CD14-positive monocyte (primary cell): ENCODE measurements around the gene HYAL1. TPM values are rescaled to one million over a fixed set of nuclear protein-coding genes. Genes with fewer than 3 reads are reported as not detected.
A peak's percentile ranks its signal among the peaks of the same experiment; 100 is the strongest.

Experiments used
- DNase-seq, 3 donors: peaks; one replicate each; pipeline ENCODE4 v3.0.0-alpha.2; 2011 to 2022
- H2AFZ ChIP-seq: 2 replicates; pipeline ENCODE4 v1.6.0; 2012; ENCODE audit warnings: mild to moderate bottlenecking, low read depth, low read length, inconsistent platforms; ENCODE audit not compliant: insufficient read depth, poor library complexity, severe bottlenecking
- H3K27ac ChIP-seq, 2 donors: 1 replicate in 1 of 2; 2 replicates in 1 of 2; pipeline ENCODE4 v1.5.1; 2012 to 2013; ENCODE audit warnings: low read length in 2 of 2, control low read depth in 1 of 2, inconsistent platforms in 1 of 2, low read depth in 1 of 2, mild to moderate bottlenecking in 1 of 2
- H3K27me3 ChIP-seq, 2 donors: one replicate each; pipeline versions ENCODE4 v1.6.0 to v1.6.1; 2011 to 2013; ENCODE audit warnings: low read length in 2 of 2; ENCODE audit not compliant: control insufficient read depth in 2 of 2, insufficient read depth in 2 of 2
- H3K36me3 ChIP-seq, 2 donors: replicated peaks in 1 of 2; 1 replicate in 1 of 2; 2 replicates in 1 of 2; pipeline versions ENCODE4 v1.5.1 to v1.6.1; 2012 to 2013; ENCODE audit warnings: low read length in 2 of 2, control low read depth in 1 of 2, inconsistent platforms in 1 of 2, mild to moderate bottlenecking in 1 of 2; ENCODE audit not compliant: insufficient read depth in 2 of 2, control insufficient read depth in 1 of 2
- H3K4me1 ChIP-seq, 2 donors: 1 replicate in 1 of 2; 2 replicates in 1 of 2; pipeline versions ENCODE4 v1.5.1 to v1.6.1; 2012 to 2013; ENCODE audit warnings: low read length in 2 of 2, control low read depth in 1 of 2, inconsistent platforms in 1 of 2, mild to moderate bottlenecking in 1 of 2, moderate library complexity in 1 of 2; ENCODE audit not compliant: insufficient read depth in 2 of 2, control insufficient read depth in 1 of 2
- H3K4me2 ChIP-seq: replicated peaks from 2 replicates; pipeline ENCODE3; 2012; ENCODE audit warnings: low read length, moderate library complexity, mild to moderate bottlenecking; ENCODE audit not compliant: poor library complexity, severe bottlenecking; ENCODE audit errors: extremely low read depth
- H3K4me3 ChIP-seq, 3 experiments: fragments of 200-600 bp in 1 of 3; sonication (generic) in 1 of 3; replicated peaks in 1 of 3; 1 replicate in 2 of 3; 2 replicates in 1 of 3; pipeline ENCODE4 v1.5.1; 2011 to 2013; ENCODE audit warnings: low read length in 3 of 3, mild to moderate bottlenecking in 3 of 3, control low read depth in 2 of 3, low read depth in 2 of 3, inconsistent platforms in 1 of 3, moderate library complexity in 1 of 3
- H3K79me2 ChIP-seq: 2 replicates; pipeline ENCODE4 v1.6.0; 2012; ENCODE audit warnings: mild to moderate bottlenecking, control low read depth, inconsistent platforms, low read length, moderate library complexity; ENCODE audit not compliant: insufficient read depth
- H3K9ac ChIP-seq: 2 replicates; pipeline ENCODE4 v1.6.0; 2017; ENCODE audit warnings: low read length, mild to moderate bottlenecking; ENCODE audit not compliant: insufficient read depth, poor library complexity, severe bottlenecking
- H3K9me3 ChIP-seq, 2 donors: replicated peaks in 1 of 2; 1 replicate in 1 of 2; 2 replicates in 1 of 2; pipeline versions ENCODE4 v1.5.1 to v1.6.1; 2012 to 2013; ENCODE audit warnings: low read length in 2 of 2, control low read depth in 1 of 2; ENCODE audit not compliant: control insufficient read depth in 1 of 2, insufficient read depth in 1 of 2
- H4K20me1 ChIP-seq: 2 replicates; pipeline ENCODE4 v1.6.0; 2012; ENCODE audit warnings: mild to moderate bottlenecking, low read length, control low read depth, moderate library complexity; ENCODE audit not compliant: insufficient read depth
- H3K27ac Mint-ChIP-seq, 7 donors: one replicate each; pipeline ENCODE4 v1.8.0; 2020; ENCODE audit warnings: mild to moderate bottlenecking in 7 of 7, mixed read lengths in 7 of 7, moderate library complexity in 6 of 7, inconsistent platforms in 2 of 7
- H3K27me3 Mint-ChIP-seq, 3 donors: one replicate each; pipeline ENCODE4 v1.8.0; 2021 to 2022; ENCODE audit warnings: low read depth in 3 of 3, mild to moderate bottlenecking in 3 of 3, mixed read lengths in 3 of 3, moderate library complexity in 3 of 3, inconsistent platforms in 1 of 3
- H3K36me3 Mint-ChIP-seq, 2 donors: one replicate each; pipeline ENCODE4 v1.8.0; 2020; ENCODE audit warnings: mixed read lengths in 2 of 2, inconsistent platforms in 1 of 2, mild to moderate bottlenecking in 1 of 2
- H3K4me1 Mint-ChIP-seq: one replicate; pipeline ENCODE4 v1.8.0; 2020; ENCODE audit warnings: mild to moderate bottlenecking, mixed read lengths
- H3K4me3 Mint-ChIP-seq, 2 donors: one replicate each; pipeline ENCODE4 v1.8.0; 2020; ENCODE audit warnings: mild to moderate bottlenecking in 2 of 2, mixed read lengths in 2 of 2, moderate library complexity in 1 of 2
- H3K9me3 Mint-ChIP-seq, 7 donors: one replicate each; pipeline ENCODE4 v1.8.0; 2020 to 2022; ENCODE audit warnings: mixed read lengths in 7 of 7, mild to moderate bottlenecking in 6 of 7, moderate library complexity in 6 of 7, inconsistent platforms in 2 of 7
- CTCF ChIP-seq: fragments of 200-600 bp; IDR thresholded peaks from one replicate; pipeline ENCODE4 v1.8.0; 2022; ENCODE audit warnings: antibody characterized with exemption, mild to moderate bottlenecking
- WGBS: methylation state at CpG from one replicate; pipeline ENCODE4 v1.1.5; 2013; ENCODE audit warnings: missing lambda C conversion rate; ENCODE audit not compliant: insufficient coverage; 5-methylcytosine and 5-hydroxymethylcytosine counted together
- intact Hi-C, 2 donors: fragments of 100-400 bp; cut with micrococcal nuclease; formaldehyde crosslinking; loops; one replicate each; pipeline versions ENCODE4 v1.15.0 to v1.15.1; 2023
- polyA plus RNA-seq, 3 donors: library from polyadenylated mRNA; depleted of rRNA in 1 of 3; unstranded in 2 of 3; stranded (reverse) in 1 of 3; fragments of 300-500 nt in 2 of 3; fragments of >200 nt in 1 of 3; fragmentation: Illumina TruSeq in 2 of 3; gene quantifications; 1 replicate in 2 of 3; 2 replicates in 1 of 3; pipeline ENCODE4 v1.2.3, GENCODE V29; 2012 to 2021

Gene HYAL1
- polyA plus RNA-seq, 3 donors: 0.57 TPM; not detected in 2

GRCh38 chr3:50297896-50298725 lies 5.3 kb downstream of the HYAL1 start:
- Histone ChIP-seq H3K27me3 (no peaks in the 10 kb centered on the region), H3K4me2 (peak overlapping the region; percentile 99), H3K4me1 (peaks cover 32 to 39% of the 10 kb centered on the region in 2 donors), H3K79me2 (peaks cover 39% of the 10 kb centered on the region), H3K9me3 (no peaks in the 10 kb centered on the region), H4K20me1 (no peaks in the 10 kb centered on the region), H3K36me3 (no peaks in the 10 kb centered on the region), H2AFZ (no peak overlapping the region), H3K27ac (peak overlapping the region; percentile 99 to 100), H3K4me3 (peak overlapping the region; percentile 34 to 94 (median 84)), H3K9ac (peak overlapping the region; percentile 85)
- Mint-ChIP-seq H3K9me3 (no peaks in the 10 kb centered on the region), H3K4me3 (peak overlapping the region; percentile 90 to 95), H3K27me3 (no peaks in the 10 kb centered on the region), H3K4me1 (peaks cover 34% of the 10 kb centered on the region), H3K36me3 (peaks cover 2 to 11% of the 10 kb centered on the region in 2 donors), H3K27ac (peak overlapping the region; percentile 99)
- intact Hi-C loops: loop anchor here (2.0 to 5.0 kb wide), 2 partner anchors 23 to 39 kb away; no protein-coding TSS in a partner anchor
- WGBS: 15% methylated on average over 9 of the region's 9 CpGs
- peak; percentile 7 for TF ChIP-seq CTCF
- DNase-seq: peak in 2 of 3 donors; percentile 29 to 40

- WGBS: 90% methylated on average over 2 of the region's 2 CpGs
- Histone ChIP-seq H3K4me1 (peaks cover 39 to 46% of the 10 kb centered on the region in 2 donors), H3K4me3 (no peak overlapping the region), H3K36me3 (no peaks in the 10 kb centered on the region), H4K20me1 (no peaks in the 10 kb centered on the region), H3K9me3 (no peaks in the 10 kb centered on the region), H3K4me2 (peak overlapping the region; percentile 0), H3K9ac (no peak overlapping the region), H3K27ac (peak overlapping the region in 1 of 2 donors; percentile 100), H3K27me3 (no peaks in the 10 kb centered on the region), H2AFZ (no peak overlapping the region), H3K79me2 (peaks cover 38% of the 10 kb centered on the region)
- intact Hi-C loops: loop anchor here (5.0 kb wide), 1 partner anchor 40 kb away; no protein-coding TSS in a partner anchor
- no peaks in the 10 kb centered on the region for H3K27me3 Mint-ChIP-seq
- peaks cover 2 to 9% of the 10 kb centered on the region in 2 donors for H3K36me3 Mint-ChIP-seq
- no peak for TF ChIP-seq CTCF
- H3K27ac Mint-ChIP-seq: peak overlapping the region in 1 of 7 donors; percentile 99
- peak in 1 of 3 donors; percentile 13 for DNase-seq
- no peaks in the 10 kb centered on the region for H3K9me3 Mint-ChIP-seq
- H3K4me3 Mint-ChIP-seq: no peak overlapping the region
- peaks cover 40% of the 10 kb centered on the region for H3K4me1 Mint-ChIP-seq
Measured at GRCh38 chr3:50297384-50297775, 6.0 kb downstream of the HYAL1 start.
